ENCODE results near the gene GABARAP.

Gene GABARAP

DNA sequence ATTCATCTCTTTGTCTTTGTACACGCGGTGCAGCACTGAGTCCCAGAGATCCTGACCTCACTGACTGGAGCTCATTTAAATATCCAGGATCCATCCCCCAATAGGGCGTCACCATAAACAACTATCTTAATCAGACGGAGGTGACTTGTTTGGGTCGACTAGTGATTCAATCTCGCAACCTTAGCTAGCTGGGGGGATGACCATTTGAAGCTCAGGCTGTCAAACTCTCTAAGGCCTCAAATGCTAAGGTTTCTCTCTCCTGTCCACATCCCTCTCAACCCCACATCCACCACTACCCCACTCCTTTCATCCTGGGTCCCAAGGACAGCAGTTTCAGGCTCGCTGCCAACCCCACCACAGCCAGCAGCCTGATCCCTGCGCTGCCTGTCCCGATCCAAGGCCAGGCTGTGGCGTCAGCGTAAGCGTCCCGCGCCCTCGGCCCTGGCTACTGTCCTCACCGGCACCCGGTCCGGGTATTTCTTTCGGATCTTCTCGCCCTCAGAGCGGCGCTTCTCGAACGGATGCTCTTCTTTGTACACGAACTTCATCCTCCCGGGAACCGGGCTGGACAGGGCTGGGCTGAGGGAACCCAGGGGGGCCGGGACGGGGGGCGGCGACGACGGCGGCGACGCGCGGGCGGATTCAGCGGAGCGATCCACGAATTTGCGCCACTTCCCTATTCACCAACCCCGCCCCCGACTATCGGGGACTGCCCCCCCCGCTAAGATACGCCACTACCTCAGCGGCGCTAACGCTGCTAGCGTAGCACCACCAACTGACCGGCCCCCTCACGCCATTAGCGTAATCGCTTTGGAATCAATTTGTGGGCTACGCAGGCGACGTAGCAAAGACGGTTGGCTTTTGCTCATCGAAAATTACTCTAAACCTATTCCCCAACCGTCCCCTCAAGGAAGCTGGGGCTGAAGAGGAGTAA lies at the start of gene GABARAP:
Gene GABARAP, minus strand, starts transcription at position 667 of the 934 bp plus-strand sequence. Its CDS starts 119 bp downstream, at position 548.
- peak; percentile 83 to 90 for DNase-seq (ENCODE audit: low read depth in 2 of 2)

DNA sequence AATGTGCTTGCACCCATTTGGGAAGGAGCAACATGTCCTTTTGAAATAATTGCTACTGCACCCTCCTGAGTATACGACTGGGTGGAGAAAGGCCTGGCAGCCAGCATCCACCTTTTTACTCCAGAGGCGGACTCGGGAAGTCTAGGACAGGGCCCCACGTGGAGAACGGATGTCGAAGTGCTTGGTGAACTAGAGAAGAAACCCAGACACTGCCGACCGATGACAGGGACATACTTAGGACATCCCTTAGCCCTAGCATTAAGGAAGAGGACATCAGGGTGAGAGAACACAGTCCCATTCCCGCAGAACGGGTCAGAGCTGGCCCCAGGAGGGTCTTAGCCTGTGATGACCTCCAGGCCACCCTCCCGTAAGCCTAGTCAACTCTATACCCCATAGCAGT lies 48.4 kb upstream of the GABARAP start:
- DNase-seq (ENCODE audit: low read depth in 2 of 2), result no peak

DNA sequence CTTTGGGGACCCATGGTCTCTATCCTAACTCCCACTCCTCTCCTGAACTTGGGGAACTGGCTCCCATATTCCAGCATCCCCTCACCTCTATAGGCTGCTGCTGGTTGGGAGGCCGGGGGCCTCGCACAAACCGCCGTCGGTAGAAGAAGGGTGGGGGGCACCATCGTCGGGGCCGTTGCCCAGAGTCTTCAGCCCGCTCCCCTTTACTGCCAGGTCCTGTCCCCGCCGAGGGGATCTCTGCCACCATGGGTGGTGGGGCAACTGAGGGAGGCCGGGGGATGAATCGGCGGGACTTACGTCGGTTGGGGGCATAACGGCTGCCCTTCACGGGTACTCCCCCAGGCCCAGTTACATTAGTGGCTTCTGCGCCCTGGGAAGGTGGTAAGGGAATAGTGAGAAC lies 47.9 kb upstream of the GABARAP start:
- no peak for DNase-seq (ENCODE audit: low read depth in 2 of 2)

DNA sequence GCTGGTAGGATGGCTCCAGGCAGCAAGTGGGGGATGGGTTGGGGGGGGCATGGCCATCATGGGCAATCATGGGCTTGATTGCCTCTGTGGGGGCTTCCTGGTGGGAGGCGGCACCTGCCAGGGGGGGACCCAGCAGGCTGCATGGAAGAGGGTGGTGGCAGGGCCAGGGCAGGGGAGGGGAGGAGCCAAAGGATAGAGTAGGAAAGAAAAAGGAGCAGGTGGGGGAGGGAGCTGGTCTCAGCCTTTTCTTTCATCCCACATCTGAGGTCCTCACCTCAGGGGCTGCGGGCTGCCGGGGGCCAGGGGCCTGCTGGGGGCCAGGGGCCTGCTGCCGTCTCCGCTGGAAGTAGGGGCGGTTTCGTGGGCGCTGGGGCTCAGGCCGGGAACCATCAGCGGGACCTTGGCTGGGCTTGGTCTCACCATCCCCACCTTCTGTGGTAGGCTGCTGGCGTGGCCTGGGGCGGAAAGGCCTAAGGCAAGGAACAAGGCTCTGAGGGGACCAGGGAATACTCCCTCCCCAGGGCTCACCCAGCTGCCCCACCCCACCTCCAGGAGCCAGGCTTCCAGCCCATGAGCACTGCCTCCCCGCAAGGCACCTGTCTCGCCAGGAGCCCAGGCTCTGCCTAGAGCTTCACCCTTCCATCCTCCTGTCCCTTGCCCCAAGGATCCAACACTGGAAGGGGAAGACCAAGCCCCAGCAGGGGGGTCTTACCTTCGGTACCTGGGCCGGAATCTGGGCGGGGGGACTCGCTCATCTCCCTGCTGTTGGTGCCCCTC lies 47.2 kb upstream of the GABARAP start:
- no peak for DNase-seq (ENCODE audit: low read depth in 2 of 2)

DNA sequence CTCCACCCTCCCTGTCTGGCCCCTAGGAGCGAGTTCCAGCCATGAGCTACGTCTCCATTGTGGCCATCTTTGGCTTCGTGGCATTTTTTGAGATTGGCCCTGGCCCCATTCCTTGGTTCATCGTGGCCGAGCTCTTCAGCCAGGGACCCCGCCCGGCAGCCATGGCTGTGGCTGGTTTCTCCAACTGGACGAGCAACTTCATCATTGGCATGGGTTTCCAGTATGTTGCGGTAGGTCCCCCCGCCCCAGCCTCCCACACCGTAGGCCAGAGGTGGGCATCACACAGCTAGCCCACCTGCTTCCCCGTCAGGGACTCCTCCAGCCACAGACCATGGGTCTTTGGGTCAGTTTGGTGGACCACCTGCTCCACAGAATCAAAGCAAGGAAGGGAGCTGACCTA lies 43.4 kb upstream of the GABARAP start:
- no peak for DNase-seq (ENCODE audit: low read depth in 2 of 2)

DNA sequence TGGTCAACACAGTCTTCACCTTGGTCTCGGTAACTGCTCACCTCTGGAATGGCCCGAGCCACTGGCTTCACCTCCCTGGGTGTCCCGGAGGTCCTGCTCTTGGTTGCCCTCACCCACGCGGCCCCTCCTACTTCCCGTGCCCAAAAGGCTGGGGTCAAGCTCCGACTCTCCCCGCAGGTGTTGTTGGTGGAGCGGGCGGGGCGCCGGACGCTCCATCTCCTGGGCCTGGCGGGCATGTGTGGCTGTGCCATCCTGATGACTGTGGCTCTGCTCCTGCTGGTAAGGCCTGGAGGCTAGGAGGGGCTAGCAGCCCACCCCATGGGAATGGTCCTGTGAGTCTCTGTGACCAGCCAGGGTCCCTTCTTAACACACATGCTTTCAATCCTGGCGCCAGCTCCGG lies 42.7 kb upstream of the GABARAP start:
- no peak for DNase-seq (ENCODE audit: low read depth in 2 of 2)

DNA sequence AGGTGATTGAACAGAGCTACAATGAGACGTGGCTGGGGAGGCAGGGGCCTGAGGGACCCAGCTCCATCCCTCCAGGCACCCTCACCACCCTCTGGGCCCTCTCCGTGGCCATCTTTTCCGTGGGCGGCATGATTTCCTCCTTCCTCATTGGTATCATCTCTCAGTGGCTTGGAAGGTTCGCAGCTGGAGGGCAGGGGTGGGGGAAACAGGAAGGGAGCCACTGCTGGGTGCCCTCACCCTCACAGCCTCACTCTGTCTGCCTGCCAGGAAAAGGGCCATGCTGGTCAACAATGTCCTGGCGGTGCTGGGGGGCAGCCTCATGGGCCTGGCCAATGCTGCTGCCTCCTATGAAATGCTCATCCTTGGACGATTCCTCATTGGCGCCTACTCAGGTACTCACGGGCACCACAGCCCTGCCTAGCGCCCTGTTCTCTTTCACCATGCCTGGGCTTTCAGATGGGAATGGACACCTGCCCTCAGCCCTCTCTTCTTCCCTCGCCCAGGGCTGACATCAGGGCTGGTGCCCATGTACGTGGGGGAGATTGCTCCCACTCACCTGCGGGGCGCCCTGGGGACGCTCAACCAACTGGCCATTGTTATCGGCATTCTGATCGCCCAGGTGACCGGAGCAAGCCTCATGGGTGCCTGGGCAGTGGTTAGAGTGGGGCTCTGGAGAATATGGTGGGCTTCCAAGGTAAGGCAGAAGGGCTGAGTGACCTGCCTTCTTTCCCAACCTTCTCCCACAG lies 41.4 kb upstream of the GABARAP start:
- DNase-seq (ENCODE audit: low read depth in 2 of 2), result no peak

DNA sequence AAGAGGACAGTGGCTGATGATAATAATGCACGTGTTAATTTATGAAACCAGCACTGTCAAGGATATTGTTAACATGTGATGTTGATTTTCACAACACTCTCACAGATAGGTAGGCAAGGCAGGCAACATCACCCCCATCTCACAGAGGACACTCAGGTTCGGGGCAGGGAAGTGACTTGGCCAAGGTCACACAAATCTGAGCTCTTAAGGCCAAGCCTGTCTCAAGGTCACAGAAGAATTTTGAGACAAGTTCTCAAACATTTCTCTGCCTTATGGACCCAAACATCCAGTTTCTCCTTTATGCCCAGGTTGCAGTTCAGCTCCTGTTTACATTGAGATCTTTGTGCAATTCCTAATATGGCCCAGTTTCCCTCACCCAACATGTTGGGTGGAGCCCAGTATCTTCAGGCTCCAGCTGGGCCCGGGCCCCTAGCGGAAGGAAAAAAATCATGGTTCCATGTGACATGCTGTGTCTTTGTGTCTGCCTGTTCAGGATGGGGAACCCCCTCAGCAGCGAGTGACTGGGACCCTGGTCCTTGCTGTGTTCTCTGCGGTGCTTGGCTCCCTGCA lies 40.6 kb upstream of the GABARAP start:
- DNase-seq (ENCODE audit: low read depth in 2 of 2), result no peak

DNA sequence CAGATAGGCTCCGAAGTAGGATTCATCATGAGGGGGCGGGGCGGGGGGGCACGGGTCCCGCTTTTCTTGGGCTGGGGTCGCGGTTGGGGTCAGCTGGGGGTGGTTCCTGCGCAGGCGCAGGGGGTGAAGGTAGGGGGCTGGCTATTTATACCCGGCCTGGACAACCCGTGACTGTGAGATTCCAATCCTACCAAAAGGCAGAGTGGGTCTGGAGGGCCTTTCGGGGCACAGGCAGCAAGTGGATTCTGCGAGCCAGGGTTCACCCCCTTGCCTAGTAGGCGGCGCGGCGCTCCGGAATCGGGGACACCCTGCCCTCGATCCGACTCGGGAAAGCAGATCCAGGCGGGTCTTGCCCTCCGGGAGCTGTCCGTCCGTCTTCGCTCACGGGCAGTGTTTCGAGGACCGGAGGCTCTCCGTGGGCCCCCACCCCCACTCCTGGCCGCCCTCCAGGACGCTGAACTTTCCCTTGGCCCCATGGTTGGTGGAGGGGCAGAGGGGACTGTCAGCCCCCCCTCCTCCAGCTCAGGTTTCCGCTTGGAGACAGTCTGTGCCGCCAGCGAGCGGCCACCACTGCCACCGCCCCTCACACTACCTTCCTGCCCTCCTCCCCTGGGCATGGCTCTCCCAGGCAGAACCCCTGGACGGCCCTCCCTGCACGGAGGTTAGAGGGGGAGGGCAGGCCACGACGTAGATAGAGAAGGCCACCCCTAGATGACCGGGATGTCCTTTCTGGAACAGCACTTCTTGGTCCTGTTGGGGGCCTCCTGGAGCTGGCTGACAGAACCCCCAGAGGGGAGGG lies 39.9 kb upstream of the GABARAP start:
- DNase-seq (ENCODE audit: low read depth in 2 of 2), result no peak

DNA sequence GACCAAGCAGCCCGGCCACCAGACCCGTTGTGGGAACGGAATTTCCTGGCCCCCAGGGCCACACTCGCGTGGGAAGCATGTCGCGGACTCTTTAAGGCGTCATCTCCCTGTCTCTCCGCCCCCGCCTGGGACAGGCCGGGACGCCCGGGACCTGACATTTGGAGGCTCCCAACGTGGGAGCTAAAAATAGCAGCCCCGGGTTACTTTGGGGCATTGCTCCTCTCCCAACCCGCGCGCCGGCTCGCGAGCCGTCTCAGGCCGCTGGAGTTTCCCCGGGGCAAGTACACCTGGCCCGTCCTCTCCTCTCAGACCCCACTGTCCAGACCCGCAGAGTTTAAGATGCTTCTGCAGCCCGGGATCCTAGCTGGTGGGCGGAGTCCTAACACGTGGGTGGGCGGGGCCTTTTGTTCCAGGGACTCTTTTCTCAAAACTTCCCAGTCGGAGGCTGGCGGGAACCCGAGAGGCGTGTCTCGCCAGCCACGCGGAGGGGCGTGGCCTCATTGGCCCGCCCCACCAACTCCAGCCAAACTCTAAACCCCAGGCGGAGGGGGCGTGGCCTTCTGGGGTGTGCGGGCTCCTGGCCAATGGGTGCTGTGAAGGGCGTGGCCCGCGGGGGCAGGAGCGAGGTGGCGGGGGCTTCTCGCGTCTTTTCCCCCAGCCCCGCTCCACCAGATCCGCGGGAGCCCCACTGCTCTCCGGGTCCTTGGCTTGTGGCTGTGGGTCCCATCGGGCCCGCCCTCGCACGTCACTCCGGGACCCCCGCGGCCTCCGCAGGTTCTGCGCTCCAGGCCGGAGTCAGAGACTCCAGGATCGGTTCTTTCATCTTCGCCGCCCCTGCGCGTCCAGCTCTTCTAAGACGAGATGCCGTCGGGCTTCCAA lies 39.1 kb upstream of the GABARAP start, which contains the start of gene SLC2A4:
Gene SLC2A4, plus strand, starts transcription at position 645 of the 879 bp plus-strand sequence. Its CDS starts 217 bp downstream, at position 862.
- peak; percentile 71 to 79 for DNase-seq (ENCODE audit: low read depth in 2 of 2)

DNA sequence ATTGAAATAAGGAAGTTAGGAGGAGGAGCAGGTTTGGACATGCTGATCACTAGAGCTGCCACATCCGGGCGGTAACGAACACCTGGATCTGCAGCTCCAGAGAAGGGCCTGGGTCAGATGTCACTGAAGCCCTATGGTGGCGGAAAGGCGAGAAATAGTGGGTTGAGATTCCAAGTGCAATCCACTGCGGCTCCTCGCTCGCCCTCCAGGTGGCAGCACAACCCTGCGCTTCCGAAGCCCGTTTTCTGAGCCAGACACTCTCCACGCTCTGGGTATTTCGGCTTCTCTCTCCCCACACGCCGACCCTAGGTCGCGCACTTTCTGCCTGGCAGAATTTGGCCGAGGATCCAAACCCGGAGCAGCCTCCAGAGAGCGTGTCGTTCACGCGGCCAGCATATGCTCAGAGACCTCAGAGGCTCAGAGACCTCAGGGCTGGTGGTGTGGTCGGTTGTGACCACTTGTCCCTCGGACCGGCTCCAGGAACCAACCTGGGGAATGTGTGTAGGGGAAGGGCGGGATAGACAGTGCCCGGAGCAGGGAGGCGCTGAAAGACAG lies 38.3 kb upstream of the GABARAP start:
- peak; percentile 65 to 68 for DNase-seq (ENCODE audit: low read depth in 2 of 2)

DNA sequence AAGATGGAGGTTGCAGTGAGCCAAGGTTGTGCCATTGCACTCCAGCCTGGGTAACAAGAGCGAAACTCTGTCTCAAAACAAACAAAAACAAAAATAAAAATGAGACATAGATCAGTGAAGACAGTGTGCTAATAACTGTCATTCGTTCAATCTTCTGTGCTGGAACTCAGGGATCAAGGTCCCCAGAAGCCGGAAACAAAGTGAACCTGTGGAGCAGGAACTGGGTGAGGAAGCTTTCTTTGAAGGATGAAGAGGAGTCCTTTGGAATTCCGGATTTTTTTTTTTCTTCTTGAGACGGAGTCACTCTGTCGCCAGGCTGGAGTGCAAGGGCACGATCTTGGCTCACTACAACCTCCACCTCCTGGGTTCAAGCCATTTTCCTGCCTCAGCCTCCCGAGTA lies 37.2 kb upstream of the GABARAP start:
- no peak for DNase-seq (ENCODE audit: low read depth in 2 of 2)

DNA sequence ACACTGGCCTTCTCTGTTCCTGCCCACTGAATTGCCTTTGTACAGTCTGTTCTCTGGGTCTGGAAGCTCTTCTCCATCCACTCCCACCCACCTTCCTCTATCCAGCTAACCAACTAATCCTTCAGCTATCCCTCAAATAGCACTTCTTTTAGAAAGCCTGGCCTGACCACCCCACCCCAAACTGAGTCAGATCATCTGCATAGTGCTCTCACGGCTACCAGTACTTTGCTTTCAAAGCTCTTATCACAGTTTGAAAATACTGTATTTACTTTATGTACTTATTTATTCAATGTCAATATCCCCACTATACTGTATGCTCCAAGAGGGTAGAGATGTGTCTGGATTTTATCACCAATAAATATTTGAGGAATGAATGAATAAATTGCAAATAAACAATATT lies 24.5 kb upstream of the GABARAP start:
- no peak for DNase-seq (ENCODE audit: low read depth in 2 of 2)

DNA sequence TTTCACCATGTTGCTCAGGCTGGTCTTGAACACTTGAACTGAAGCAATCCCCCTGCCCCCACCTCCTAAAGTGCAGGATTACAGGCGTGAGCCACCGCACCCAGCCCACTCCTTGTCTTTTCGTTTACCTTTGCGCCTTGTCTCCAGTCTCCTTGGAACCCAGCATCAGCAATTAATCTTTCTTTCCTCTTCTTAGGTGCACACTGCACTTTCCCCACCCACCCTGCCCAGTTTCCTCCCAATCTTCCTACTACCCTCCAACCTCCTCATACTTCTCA lies 21.5 kb upstream of the GABARAP start:
- no peak for DNase-seq (ENCODE audit: low read depth in 2 of 2)

DNA sequence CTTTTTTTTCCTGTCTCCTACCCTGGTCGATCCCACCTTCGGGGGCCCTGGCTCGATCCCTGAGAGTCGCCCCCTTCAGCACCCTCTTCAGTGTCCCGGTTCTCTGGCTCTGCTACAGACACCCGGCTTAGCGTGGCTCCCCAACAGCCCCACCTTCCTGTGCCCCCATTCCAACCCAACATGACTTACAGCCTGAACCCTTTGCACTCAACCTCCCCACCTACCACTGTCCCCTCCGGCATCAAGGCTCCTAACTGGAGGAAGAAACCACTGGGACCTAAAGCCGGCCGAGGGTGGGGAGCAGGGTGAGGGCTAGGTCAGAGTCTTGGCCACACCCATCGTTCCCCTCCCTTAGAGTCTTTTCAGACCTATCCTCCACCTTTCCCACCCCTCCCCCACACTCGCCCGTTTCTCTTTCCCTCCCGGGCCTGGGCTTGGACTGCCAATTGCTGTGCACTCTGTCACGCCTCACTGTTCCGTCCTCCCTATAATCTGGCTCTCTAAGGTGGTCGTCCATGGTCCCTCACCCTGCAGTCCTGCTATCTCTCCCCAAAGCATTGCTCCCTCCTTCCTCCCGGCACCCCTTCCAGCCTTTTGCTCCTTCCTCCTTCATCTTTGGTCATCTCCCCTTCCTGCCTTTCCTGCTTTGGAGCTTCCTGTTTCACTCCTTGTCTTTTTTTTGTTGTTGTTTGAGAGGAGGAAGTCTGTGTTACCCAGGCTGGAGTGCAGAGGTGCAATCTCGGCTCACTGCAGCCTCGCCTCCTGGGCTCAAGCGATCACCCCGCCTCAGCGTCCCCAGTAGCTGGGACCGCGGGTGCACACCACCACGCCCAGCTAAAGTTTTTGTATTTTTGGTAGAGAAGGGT lies 20.9 kb upstream of the GABARAP start:
- no peak for DNase-seq (ENCODE audit: low read depth in 2 of 2)

DNA sequence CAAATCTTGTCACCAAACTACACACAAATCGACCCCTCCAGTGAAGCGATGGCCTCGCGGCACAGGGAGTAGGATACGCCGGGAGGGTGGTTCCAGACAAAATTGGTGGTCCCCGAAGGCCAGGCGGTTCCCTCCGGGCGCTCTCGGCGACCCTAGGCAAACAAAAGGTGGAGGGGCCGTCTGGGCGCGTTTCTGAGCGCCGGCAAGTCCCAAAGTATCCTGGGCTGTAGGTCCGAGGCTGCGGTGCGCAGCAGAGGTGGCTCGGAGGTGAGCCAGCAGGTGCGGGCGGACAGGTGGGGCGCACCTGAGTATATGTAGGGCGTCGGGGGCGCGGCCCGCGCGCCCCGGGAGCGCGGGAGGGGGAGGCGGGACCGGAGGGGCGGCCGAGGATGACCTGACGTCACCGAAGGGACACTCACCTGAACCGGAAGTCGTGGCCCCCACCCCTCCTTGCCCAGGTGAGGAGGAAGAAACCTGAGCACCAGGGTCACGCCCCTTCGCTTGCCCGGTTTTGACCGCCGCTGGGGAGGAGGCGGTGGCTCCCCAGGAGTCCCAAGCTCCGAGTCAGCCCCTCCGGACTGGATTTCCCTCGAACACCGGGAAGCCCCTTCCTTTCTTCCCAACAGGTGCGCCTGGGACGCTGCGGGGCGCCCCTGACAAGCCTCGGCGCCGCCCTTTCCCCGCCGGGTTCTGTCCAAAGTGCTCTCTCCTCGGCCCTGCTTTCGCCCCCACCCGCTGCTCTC lies 20.1 kb upstream of the GABARAP start, which contains the start of gene CLDN7:
Gene CLDN7, minus strand, starts transcription at position 287 of the 743 bp plus-strand sequence. CDS start 435 bp downstream, outside the sequence.
- DNase-seq (ENCODE audit: low read depth in 2 of 2), result no peak

DNA sequence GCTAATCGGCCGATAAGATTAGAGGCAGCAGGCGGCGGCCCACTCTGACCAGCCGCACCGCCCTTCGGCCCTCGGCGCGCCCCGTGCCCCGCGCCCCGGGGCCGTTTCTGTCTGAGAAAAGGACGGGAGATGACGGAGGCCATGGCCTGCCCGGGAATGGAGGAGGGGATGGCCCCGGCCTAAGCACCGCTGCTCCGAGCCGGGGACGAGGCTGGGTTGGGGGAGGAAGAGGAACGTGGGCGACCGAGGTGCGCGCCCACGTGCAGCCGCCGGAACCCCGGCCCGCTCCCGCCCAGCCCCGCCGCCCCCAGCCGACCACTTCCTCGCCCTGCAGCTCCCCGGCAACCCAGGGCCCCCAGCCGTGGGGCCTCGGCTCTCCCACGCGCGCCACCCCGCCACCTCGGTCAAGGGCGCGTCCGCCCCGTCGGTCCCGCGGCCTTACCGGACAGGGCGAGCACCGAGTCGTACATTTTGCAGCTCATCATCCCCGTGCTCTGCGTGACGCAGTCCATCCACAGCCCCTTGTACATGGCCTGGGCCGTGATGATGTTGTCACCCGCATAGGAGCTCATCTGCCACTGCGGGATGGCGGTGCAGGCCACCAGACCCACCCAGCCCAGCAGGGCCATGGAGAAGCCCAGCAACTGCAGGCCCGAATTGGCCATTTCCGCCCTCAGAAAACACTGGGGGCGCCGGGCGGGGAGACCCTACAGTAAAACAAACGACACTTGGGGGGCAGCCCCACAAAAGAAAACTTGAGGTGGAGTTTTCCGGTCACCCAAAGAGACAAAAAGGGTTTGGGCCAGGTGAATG lies 19.3 kb upstream of the GABARAP start:
- peak in 1 of 2 donors; percentile 23 for DNase-seq (ENCODE audit: low read depth in 2 of 2)
